GM18861 (cell line): Measurements from ENCODE around the gene CTNND1.

Experiments
- ATAC-seq: cut with Tn5 transposase; IDR thresholded peaks from one replicate; pipeline ENCODE4 v1.9.1; 2021; ENCODE audit not compliant: unreplicated experiment

The CTNND1 gene

DNA sequence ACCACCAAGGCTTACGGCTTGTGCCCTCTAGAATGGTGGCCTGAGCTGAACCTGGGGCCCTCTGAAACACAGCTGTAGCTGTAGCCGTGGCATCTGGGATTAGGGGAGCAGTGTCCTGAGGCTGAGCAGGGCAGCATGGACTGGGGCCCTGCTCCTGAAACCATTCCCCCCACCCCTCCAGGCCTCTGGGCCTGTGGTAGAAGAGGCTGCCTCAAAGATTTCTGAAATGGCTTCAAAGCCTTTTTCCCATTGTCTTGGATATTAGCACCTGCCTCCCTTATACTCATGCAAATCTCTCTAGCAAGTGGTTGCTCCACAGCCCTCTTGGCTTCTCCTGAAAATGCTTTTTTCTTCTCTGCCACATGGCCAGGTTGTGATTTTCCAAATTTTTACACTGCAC, 106.9 kb downstream of the CTNND1 start:
- ATAC-seq = no peak
